ENCODE results near the gene ZNF839. TPM values are rescaled to one million over a fixed set of nuclear protein-coding genes. Genes with fewer than 3 reads are reported as not detected.

Gene ZNF839
- total RNA-seq, 1 donor from 2014 or later = 9.8 TPM

DNA sequence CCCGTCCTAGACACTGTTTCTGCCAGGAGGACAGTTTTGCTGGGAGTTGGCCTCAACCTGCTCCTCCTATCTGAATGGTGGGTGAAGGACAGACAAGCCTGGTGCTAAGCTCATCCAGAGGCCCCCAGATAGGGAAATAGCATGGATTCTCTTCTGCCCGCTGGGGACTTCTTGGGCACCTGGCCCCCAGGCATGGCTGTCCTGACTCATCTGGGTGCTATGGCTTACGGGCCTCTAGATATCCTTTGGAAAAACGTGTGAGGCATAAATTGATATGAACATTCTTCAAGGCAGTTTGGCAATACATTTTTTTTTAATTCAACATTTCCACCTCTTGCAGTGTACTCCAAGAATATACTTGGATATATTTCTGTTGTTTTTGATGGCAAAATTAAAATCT is 51.8 kb downstream of the ZNF839 start:
- no peak for DNase-seq (ENCODE audit: low read depth)
- TF ChIP-seq, protein P1, sequence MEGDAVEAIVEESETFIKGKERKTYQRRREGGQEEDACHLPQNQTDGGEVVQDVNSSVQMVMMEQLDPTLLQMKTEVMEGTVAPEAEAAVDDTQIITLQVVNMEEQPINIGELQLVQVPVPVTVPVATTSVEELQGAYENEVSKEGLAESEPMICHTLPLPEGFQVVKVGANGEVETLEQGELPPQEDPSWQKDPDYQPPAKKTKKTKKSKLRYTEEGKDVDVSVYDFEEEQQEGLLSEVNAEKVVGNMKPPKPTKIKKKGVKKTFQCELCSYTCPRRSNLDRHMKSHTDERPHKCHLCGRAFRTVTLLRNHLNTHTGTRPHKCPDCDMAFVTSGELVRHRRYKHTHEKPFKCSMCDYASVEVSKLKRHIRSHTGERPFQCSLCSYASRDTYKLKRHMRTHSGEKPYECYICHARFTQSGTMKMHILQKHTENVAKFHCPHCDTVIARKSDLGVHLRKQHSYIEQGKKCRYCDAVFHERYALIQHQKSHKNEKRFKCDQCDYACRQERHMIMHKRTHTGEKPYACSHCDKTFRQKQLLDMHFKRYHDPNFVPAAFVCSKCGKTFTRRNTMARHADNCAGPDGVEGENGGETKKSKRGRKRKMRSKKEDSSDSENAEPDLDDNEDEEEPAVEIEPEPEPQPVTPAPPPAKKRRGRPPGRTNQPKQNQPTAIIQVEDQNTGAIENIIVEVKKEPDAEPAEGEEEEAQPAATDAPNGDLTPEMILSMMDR (IDR thresholded peaks at IDR 0.05; ENCODE audit: insufficient read depth, low read length, poor library complexity, severe bottlenecking) = no peak
- no peaks in the 10 kb centered on the region for H3K36me3 ChIP-seq (ENCODE audit: control insufficient read depth, insufficient read depth, low read length)
- no peaks in the 10 kb centered on the region for H3K27me3 ChIP-seq (ENCODE audit: control insufficient read depth, insufficient read depth, low read length)
- no peak overlapping the region for H3K4me3 ChIP-seq (ENCODE audit: low read depth, low read length)

DNA sequence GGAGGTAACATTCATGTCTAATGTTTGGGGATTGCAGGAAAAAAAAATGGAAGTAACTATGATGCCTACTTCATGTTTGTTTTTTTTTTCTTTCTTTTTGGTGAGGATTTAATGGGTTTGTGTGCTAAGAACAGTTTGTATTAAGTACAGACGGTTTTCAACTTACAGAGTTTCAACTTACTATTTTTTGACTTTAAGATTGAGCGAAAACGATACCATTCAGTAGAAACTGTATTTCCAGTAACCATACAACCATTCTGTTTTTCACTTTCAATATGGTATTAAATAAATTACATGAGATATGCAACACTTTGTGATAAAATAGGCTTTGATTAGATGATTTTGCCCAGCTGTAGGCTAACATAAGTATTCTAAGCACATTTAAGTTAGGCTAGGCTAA is 53.6 kb downstream of the ZNF839 start:
- H3K27me3 ChIP-seq (ENCODE audit: control insufficient read depth, insufficient read depth, low read length) = no peaks in the 10 kb centered on the region
- no peaks in the 10 kb centered on the region for H3K36me3 ChIP-seq (ENCODE audit: control insufficient read depth, insufficient read depth, low read length)
- DNase-seq (ENCODE audit: low read depth) = no peak
- TF ChIP-seq, protein P1 (IDR thresholded peaks at IDR 0.05; ENCODE audit: insufficient read depth, low read length, poor library complexity, severe bottlenecking) = no peak
- H3K4me3 ChIP-seq (ENCODE audit: low read depth, low read length) = no peak overlapping the region

DNA sequence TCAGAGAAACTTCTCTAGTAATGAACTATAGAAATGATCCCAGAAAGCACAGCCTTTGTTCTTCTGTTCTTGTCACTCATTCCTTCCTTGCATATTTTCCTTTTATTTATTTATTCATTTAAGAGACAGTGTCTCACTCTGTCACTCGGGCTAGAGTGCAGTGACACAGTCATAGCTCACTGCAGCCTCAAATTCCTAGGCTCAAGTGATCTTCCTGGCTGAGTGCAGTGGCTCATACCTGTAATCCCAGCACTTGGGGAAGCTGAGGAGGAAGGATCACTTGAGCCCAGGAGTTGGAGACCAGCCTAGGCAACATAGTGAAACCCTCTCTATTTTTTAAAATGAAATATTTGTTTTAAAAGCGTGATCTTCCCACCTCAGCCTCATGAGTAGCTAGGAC is 54.7 kb downstream of the ZNF839 start:
- Histone ChIP-seq H3K36me3 (ENCODE audit: control insufficient read depth, insufficient read depth, low read length) (no peaks in the 10 kb centered on the region), H3K4me3 (ENCODE audit: low read depth, low read length) (no peak overlapping the region), H3K27me3 (ENCODE audit: control insufficient read depth, insufficient read depth, low read length) (no peaks in the 10 kb centered on the region)
- no peak for DNase-seq (ENCODE audit: low read depth)
- TF ChIP-seq, protein P1 (IDR thresholded peaks at IDR 0.05; ENCODE audit: insufficient read depth, low read length, poor library complexity, severe bottlenecking) = no peak

DNA sequence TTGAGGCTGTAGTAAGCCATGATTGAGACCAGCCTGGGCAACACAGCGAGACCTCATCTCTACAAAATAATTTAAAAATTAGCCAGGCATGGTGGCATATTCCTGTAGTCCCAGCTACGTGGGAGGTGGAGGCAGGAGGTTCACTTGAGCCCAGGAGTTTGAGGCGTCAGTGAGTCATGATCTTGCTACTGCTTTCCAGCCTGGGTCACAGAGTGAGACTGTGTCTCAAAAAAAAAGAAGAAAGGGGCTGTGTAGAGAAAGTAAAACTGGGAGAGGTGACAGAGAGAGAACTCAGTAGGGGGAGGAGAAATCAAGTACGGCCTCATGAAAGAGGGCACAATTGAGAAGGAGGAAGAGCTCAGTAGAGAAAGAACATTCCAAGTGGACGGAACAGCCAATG is 55.6 kb downstream of the ZNF839 start:
- H3K36me3 ChIP-seq (ENCODE audit: control insufficient read depth, insufficient read depth, low read length) = no peaks in the 10 kb centered on the region
- no peaks in the 10 kb centered on the region for H3K27me3 ChIP-seq (ENCODE audit: control insufficient read depth, insufficient read depth, low read length)
- TF ChIP-seq, protein P1 (IDR thresholded peaks at IDR 0.05; ENCODE audit: insufficient read depth, low read length, poor library complexity, severe bottlenecking) = no peak
- H3K4me3 ChIP-seq (ENCODE audit: low read depth, low read length) = no peak overlapping the region
- no peak for DNase-seq (ENCODE audit: low read depth)

DNA sequence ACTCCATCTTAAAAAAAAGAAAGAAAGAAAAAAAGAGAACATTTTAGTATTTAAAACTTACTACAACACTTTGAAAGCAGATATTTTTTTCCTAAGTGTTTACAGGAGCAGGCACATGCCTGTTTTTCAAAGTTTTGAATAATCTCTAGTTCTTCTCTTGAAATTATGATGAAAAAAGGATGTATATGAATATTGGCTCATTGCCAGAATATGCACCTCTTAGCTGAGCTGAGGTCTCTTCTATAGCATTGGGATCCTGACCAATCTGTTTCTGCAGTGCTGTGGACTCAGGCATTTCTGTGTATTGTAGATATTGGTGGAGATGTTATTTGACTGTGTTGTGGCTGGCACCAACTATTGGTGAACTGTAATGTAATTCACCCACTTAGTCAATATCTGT is 58.1 kb downstream of the ZNF839 start:
- Histone ChIP-seq H3K36me3 (ENCODE audit: control insufficient read depth, insufficient read depth, low read length) (no peaks in the 10 kb centered on the region), H3K4me3 (ENCODE audit: low read depth, low read length) (no peak overlapping the region), H3K27me3 (ENCODE audit: control insufficient read depth, insufficient read depth, low read length) (no peaks in the 10 kb centered on the region)
- no peak for DNase-seq (ENCODE audit: low read depth)
- TF ChIP-seq, protein P1 (IDR thresholded peaks at IDR 0.05; ENCODE audit: insufficient read depth, low read length, poor library complexity, severe bottlenecking) = no peak

DNA sequence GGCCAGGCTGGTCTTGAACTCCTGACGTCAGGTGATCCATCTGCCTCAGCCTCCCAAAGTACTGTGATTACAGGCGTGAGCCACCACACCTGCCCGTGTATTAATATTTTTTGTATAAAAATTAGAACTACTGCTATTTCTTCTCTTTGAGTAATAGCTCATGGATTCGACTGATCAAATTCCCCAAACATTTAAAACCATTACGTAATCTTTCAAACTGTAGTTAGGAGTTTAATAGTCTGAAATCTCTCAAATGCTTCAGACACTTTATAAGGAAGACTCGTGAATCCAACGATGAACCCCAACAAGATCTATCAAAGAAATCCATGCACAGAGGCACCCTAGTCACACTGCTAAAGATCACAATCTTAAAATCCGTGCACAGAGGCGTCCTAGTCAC is 59.3 kb downstream of the ZNF839 start:
- Histone ChIP-seq H3K27me3 (ENCODE audit: control insufficient read depth, insufficient read depth, low read length) (no peaks in the 10 kb centered on the region), H3K4me3 (ENCODE audit: low read depth, low read length) (no peak overlapping the region), H3K36me3 (ENCODE audit: control insufficient read depth, insufficient read depth, low read length) (no peaks in the 10 kb centered on the region)
- TF ChIP-seq, protein P1 (IDR thresholded peaks at IDR 0.05; ENCODE audit: insufficient read depth, low read length, poor library complexity, severe bottlenecking) = no peak
- no peak for DNase-seq (ENCODE audit: low read depth)
